A549 (cell line): ENCODE measurements around the gene CACNA2D2.

Experiments
- CTCF ChIP-seq: fragments of >200 bp; sonication (Bioruptor Twin); formaldehyde crosslinking; IDR thresholded peaks from 3 replicates; pipeline ENCODE4 v1.5.1; 2016
- RFX5 ChIP-seq: fragments of 450-650 bp; IDR thresholded peaks from 2 replicates; pipeline ENCODE4 v1.7.1; 2014; ENCODE audit warnings: antibody characterized with exemption, mild to moderate bottlenecking, moderate library complexity

DNA sequence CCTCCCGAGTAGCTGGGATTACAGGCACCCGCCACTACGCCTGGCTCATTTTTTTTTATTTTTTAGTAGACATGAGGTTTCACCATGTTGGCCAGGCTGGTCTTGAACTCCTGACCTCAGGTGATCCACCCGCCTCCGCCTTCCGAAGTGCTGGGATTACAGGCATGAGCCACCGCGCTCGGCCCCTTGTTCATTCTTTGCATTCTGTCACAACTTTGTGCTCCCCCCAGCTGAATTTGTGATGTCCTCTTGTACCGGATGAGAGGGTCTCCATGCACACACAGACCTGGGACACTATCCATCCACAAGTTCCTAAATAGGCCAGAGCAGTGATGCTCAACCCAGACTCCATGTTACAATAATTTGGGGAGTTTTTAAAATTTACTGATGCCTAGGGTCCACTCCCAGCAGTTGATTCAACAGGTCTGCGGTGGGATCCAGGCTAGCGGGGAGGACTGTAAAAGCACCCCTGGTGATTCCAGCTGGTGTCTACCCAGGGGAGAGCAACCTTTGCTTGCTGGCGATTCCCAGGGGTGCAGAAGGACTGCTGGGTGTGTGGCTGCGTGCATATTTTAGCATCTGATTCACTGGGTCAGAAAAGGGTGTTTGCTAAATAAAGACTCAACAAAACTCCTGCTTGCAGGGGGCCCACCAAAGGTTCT, 163.8 kb downstream of the CACNA2D2 start:
- no peak for TF ChIP-seq RFX5
- TF ChIP-seq CTCF = no peak
